NCI-H146 treated with DMSO at 0.1 percent for 48 hours (cell line): ENCODE data around the gene CELA2A.

Experiments
- DNase-seq: peaks from one replicate; lab custom pipeline; 2025; ENCODE audit not compliant: unreplicated experiment; lab: John Stamatoyannopoulos, UW

The CELA2A gene

GRCh38 chr1:15456313-15456954 is at the start of gene CELA2A:
TSS of gene CELA2A (plus strand) at chr1:15456732. CDS start at chr1:15456754, 22 bp downstream.
- no peak for DNase-seq

- no peak for DNase-seq
Observed at GRCh38 chr1:15407580-15407979, 49.0 kb upstream of the CELA2A start.

- no peak for DNase-seq
Observed at GRCh38 chr1:15408890-15409387, 47.6 kb upstream of the CELA2A start.

- peak; percentile 44 for DNase-seq
Observed at GRCh38 chr1:15409388-15410222, 46.9 kb upstream of the CELA2A start, which contains the start of gene EFHD2. TSS of gene EFHD2 (plus strand) at chr1:15409888. CDS start at chr1:15409972, 84 bp downstream.

- DNase-seq: no peak
Observed at GRCh38 chr1:15410223-15410883, 46.2 kb upstream of the CELA2A start.

GRCh38 chr1:15410884-15411245 is 45.7 kb upstream of the CELA2A start:
- no peak for DNase-seq

- DNase-seq: no peak
Observed at GRCh38 chr1:15411593-15412137, 44.9 kb upstream of the CELA2A start.

GRCh38 chr1:15412175-15412800 is 44.2 kb upstream of the CELA2A start:
- DNase-seq: no peak

- DNase-seq: no peak
Observed at GRCh38 chr1:15412843-15413242, 43.7 kb upstream of the CELA2A start.

GRCh38 chr1:15413563-15414444 is 42.7 kb upstream of the CELA2A start:
- DNase-seq: no peak

GRCh38 chr1:15414445-15414983 is 42.0 kb upstream of the CELA2A start:
- no peak for DNase-seq

GRCh38 chr1:15417059-15417934 is 39.2 kb upstream of the CELA2A start:
- no peak for DNase-seq

- DNase-seq: no peak
Observed at GRCh38 chr1:15418806-15419515, 37.6 kb upstream of the CELA2A start.

GRCh38 chr1:15420853-15421465 is 35.6 kb upstream of the CELA2A start:
- no peak for DNase-seq

- DNase-seq: no peak
Observed at GRCh38 chr1:15422871-15423270, 33.7 kb upstream of the CELA2A start.

- no peak for DNase-seq
Observed at GRCh38 chr1:15423355-15424077, 33.0 kb upstream of the CELA2A start.

GRCh38 chr1:15424146-15424667 is 32.3 kb upstream of the CELA2A start:
- peak; percentile 90 for DNase-seq
